IMR-90 (cell line): Measurements from ENCODE around the gene IL34. TPM values are rescaled to one million over a fixed set of nuclear protein-coding genes. Genes with fewer than 3 reads are reported as not detected.

Experiments
- ATAC-seq: fragments of 200-7000 bp; cut with Tn5 transposase; 2 replicates; pipeline ENCODE4 v1.9.1; 2020; ENCODE audit warnings: low read depth, mild to moderate bottlenecking, moderate library complexity
- BruUV-seq: library from RNA; stranded (reverse); fragments of 400-500 nt; replicated peaks from 2 replicates; lab custom pipeline; 2021; lab: Mats Ljungman, UMichigan
- CTCF ChIA-PET: fragments of 300-600 bp; formaldehyde crosslinking; extraction: SDS; loops from one replicate; lab custom pipeline; 2021; ENCODE audit warnings: antibody characterized with exemption; lab: Yijun Ruan, JAX
- POLR2A ChIA-PET: fragments of 300-600 bp; sonication (Branson Sonifier 250); formaldehyde crosslinking; loops from one replicate; lab custom pipeline; 2022; ENCODE audit warnings: antibody characterized with exemption; ENCODE audit not compliant: unreplicated experiment; lab: Charles Lee
- DNase-seq: peaks from one replicate; pipeline ENCODE4 v3.0.0; 2013
- H2AFZ ChIP-seq: replicated peaks from 2 replicates; pipeline ENCODE3; 2013; ENCODE audit warnings: low read length, mild to moderate bottlenecking; ENCODE audit not compliant: poor library complexity
- H2AK5ac ChIP-seq: 2 replicates; pipeline ENCODE4 v1.6.1; 2013; ENCODE audit warnings: low read depth, low read length, inconsistent platforms
- H2AK9ac ChIP-seq: replicated peaks from 2 replicates; pipeline ENCODE3; 2013; ENCODE audit warnings: mild to moderate bottlenecking, low read depth, low read length, moderate library complexity; ENCODE audit not compliant: poor library complexity
- H2BK120ac ChIP-seq: 2 replicates; pipeline ENCODE4 v1.6.1; 2013; ENCODE audit warnings: low read depth, low read length, inconsistent platforms
- H2BK15ac ChIP-seq: 3 replicates; pipeline ENCODE4 v1.6.1; 2013; ENCODE audit warnings: low read depth, low read length, inconsistent platforms
- H2BK20ac ChIP-seq: 2 replicates; pipeline ENCODE4 v1.6.1; 2013; ENCODE audit warnings: low read depth, mild to moderate bottlenecking, inconsistent platforms, low read length, moderate library complexity
- H2BK5ac ChIP-seq: 2 replicates; pipeline ENCODE4 v1.6.1; 2013; ENCODE audit warnings: mild to moderate bottlenecking, low read depth, low read length, inconsistent platforms; ENCODE audit not compliant: poor library complexity, severe bottlenecking
- H3K14ac ChIP-seq: replicated peaks from 2 replicates; pipeline ENCODE4 v1.6.1; 2013; ENCODE audit warnings: low read depth, low read length, inconsistent platforms
- H3K18ac ChIP-seq: 2 replicates; pipeline ENCODE4 v1.6.1; 2013; ENCODE audit warnings: low read depth, low read length, control low read depth
- H3K23ac ChIP-seq: 2 replicates; pipeline ENCODE4 v1.6.1; 2013; ENCODE audit warnings: low read depth, low read length, inconsistent platforms
- H3K27ac ChIP-seq: 2 replicates; pipeline ENCODE4 v1.5.1; 2013; ENCODE audit warnings: mild to moderate bottlenecking, control low read depth, low read length; ENCODE audit not compliant: insufficient read depth
- H3K27me3 ChIP-seq: 2 replicates; pipeline ENCODE4 v1.6.1; 2013; ENCODE audit warnings: low read length; ENCODE audit not compliant: control insufficient read depth, insufficient read depth
- H3K36me3 ChIP-seq: 2 replicates; pipeline ENCODE4 v1.6.1; 2013; ENCODE audit warnings: low read length, mixed read lengths; ENCODE audit not compliant: control insufficient read depth, insufficient read depth
- H3K4ac ChIP-seq: 2 replicates; pipeline ENCODE4 v1.6.1; 2013; ENCODE audit warnings: low read depth, low read length, inconsistent platforms
- H3K4me1 ChIP-seq: 2 replicates; pipeline ENCODE4 v1.6.1; 2013; ENCODE audit warnings: low read length, mixed read lengths; ENCODE audit not compliant: control insufficient read depth, insufficient read depth
- H3K4me2 ChIP-seq: 2 replicates; pipeline ENCODE4 v1.6.1; 2013; ENCODE audit warnings: low read depth, mild to moderate bottlenecking, control low read depth, low read length, moderate library complexity
- H3K4me3 ChIP-seq: 2 replicates; pipeline ENCODE4 v1.5.1; 2013; ENCODE audit warnings: low read depth, mild to moderate bottlenecking, control low read depth, low read length, moderate library complexity; ENCODE audit not compliant: insufficient read depth
- H3K56ac ChIP-seq: 2 replicates; pipeline ENCODE4 v1.6.1; 2013; ENCODE audit warnings: low read length, inconsistent platforms; ENCODE audit not compliant: insufficient read depth; ENCODE audit errors: extremely low read depth
- H3K79me1 ChIP-seq, 2 experiments: 2 replicates each; pipeline ENCODE4 v1.6.1; 2013; ENCODE audit warnings: low read length in 2 of 2, inconsistent platforms in 1 of 2, low read depth in 1 of 2
- H3K9ac ChIP-seq: 2 replicates; pipeline ENCODE4 v1.6.1; 2013; ENCODE audit warnings: low read depth, low read length, control low read depth
- H3K9me1 ChIP-seq: 2 replicates; pipeline ENCODE4 v1.6.1; 2013; ENCODE audit warnings: low read length, inconsistent platforms; ENCODE audit not compliant: insufficient read depth
- H3K9me3 ChIP-seq: 2 replicates; pipeline ENCODE4 v1.6.1; 2013; ENCODE audit warnings: low read length; ENCODE audit not compliant: control insufficient read depth, insufficient read depth
- H4K20me1 ChIP-seq: 2 replicates; pipeline ENCODE4 v1.6.1; 2013; ENCODE audit warnings: low read length, inconsistent platforms; ENCODE audit not compliant: insufficient read depth
- H4K5ac ChIP-seq: 2 replicates; pipeline ENCODE4 v1.6.1; 2013; ENCODE audit warnings: mild to moderate bottlenecking, low read depth, low read length, control low read depth
- H4K8ac ChIP-seq, 2 experiments: 2 replicates each; pipeline ENCODE4 v1.6.1; 2013; ENCODE audit warnings: low read depth in 2 of 2, low read length in 2 of 2, control low read depth in 1 of 2, inconsistent platforms in 1 of 2
- H4K91ac ChIP-seq: 2 replicates; pipeline ENCODE4 v1.6.1; 2013; ENCODE audit warnings: low read depth, low read length, inconsistent platforms; ENCODE audit not compliant: insufficient read depth
- CHD1 ChIP-seq: IDR thresholded peaks from 2 replicates; pipeline ENCODE4 v1.6.1; 2012; ENCODE audit warnings: low read depth, low read length, improper control_type of control experiment
- FOS ChIP-seq: fragments of 150-350 bp; IDR thresholded peaks from 2 replicates; pipeline ENCODE4 v1.6.1; 2016; ENCODE audit warnings: low read depth, low read length
- MXI1 ChIP-seq: IDR thresholded peaks from 2 replicates; pipeline ENCODE4 v1.6.1; 2012; ENCODE audit warnings: low read depth, mild to moderate bottlenecking, low read length, moderate library complexity, borderline replicate concordance
- NFE2L2 ChIP-seq: fragments of 150-350 bp; IDR thresholded peaks from 2 replicates; pipeline ENCODE4 v1.6.1; 2016; ENCODE audit warnings: low read depth, mild to moderate bottlenecking, low read length
- POLR2A ChIP-seq: IDR thresholded peaks from 2 replicates; pipeline ENCODE4 v1.6.1; 2012; ENCODE audit warnings: mild to moderate bottlenecking, low read depth, low read length
- RAD21 ChIP-seq: IDR thresholded peaks from 2 replicates; pipeline ENCODE4 v1.6.1; 2012; ENCODE audit warnings: low read length, improper control_type of control experiment
- RCOR1 ChIP-seq: IDR thresholded peaks from 2 replicates; pipeline ENCODE4 v1.6.1; 2012; ENCODE audit warnings: mild to moderate bottlenecking, low read length, improper control_type of control experiment; ENCODE audit not compliant: insufficient replicate concordance
- RFX5 ChIP-seq: IDR thresholded peaks from 2 replicates; pipeline ENCODE4 v1.8.0; 2012; ENCODE audit warnings: low read depth, mild to moderate bottlenecking, low read length, moderate library complexity
- SMC3 ChIP-seq: fragments of 150-350 bp; IDR thresholded peaks from 2 replicates; pipeline ENCODE4 v1.6.1; 2016; ENCODE audit warnings: low read depth, mild to moderate bottlenecking, antibody characterized with exemption, low read length, moderate library complexity
- WGBS, 2 experiments: methylation state at CpG; one replicate each; pipeline versions ENCODE4 v1.1.5 to v1.1.7; 2013; ENCODE audit warnings: missing lambda C conversion rate in 2 of 2; ENCODE audit not compliant: insufficient read length in 1 of 2; ENCODE audit errors: extremely low coverage in 2 of 2; 5-methylcytosine and 5-hydroxymethylcytosine counted together
- dilution Hi-C: fragments of 300-500 bp; cut with HindIII; formaldehyde crosslinking; loops from one replicate; pipeline ENCODE4 v1.14.3; 2018; ENCODE audit warnings: low sequenced_read_pairs; ENCODE audit not compliant: unreplicated experiment
- in situ Hi-C: fragments of 300-500 bp; cut with MboI; formaldehyde crosslinking; loops from 3 replicates; pipeline ENCODE4 v1.14.3; 2019; ENCODE audit warnings: low sequenced_read_pairs, inconsistent platforms, mixed read lengths
- intact Hi-C: fragments of 100-400 bp; cut with micrococcal nuclease; formaldehyde crosslinking; loops from 2 replicates; pipeline ENCODE4 v1.10.0; 2022
- polyA plus RNA-seq, 3 experiments: library from polyadenylated mRNA; depleted of rRNA; stranded (reverse); fragments of >200 nt; gene quantifications; 2 replicates each; pipeline ENCODE4 v1.2.3, GENCODE V29; 2012; ENCODE audit warnings: low replicate concordance in 1 of 3
- total RNA-seq: library from RNA; depleted of rRNA; stranded (reverse); fragments of >200 nt; gene quantifications from 2 replicates; pipeline ENCODE4 v1.2.3, GENCODE V29; 2012
- TF ChIP-seq, protein P1 (sequence below): fragments of 150-350 bp; IDR thresholded peaks from 2 replicates; pipeline ENCODE4 v1.6.1; 2017; ENCODE audit warnings: mild to moderate bottlenecking, antibody characterized with exemption, low read length, low read depth
- TF ChIP-seq, protein P2 (sequence below): conservative IDR thresholded peaks from 2 replicates; pipeline ENCODE4 v1.5.1; 2012; ENCODE audit warnings: mild to moderate bottlenecking, low read depth, low read length, improper control_type of control experiment

Gene IL34
- total and polyA plus RNA-seq, 2 of the 4 experiments (the other 2 are of a cell fraction): 1.3 to 2.5 TPM

DNA sequence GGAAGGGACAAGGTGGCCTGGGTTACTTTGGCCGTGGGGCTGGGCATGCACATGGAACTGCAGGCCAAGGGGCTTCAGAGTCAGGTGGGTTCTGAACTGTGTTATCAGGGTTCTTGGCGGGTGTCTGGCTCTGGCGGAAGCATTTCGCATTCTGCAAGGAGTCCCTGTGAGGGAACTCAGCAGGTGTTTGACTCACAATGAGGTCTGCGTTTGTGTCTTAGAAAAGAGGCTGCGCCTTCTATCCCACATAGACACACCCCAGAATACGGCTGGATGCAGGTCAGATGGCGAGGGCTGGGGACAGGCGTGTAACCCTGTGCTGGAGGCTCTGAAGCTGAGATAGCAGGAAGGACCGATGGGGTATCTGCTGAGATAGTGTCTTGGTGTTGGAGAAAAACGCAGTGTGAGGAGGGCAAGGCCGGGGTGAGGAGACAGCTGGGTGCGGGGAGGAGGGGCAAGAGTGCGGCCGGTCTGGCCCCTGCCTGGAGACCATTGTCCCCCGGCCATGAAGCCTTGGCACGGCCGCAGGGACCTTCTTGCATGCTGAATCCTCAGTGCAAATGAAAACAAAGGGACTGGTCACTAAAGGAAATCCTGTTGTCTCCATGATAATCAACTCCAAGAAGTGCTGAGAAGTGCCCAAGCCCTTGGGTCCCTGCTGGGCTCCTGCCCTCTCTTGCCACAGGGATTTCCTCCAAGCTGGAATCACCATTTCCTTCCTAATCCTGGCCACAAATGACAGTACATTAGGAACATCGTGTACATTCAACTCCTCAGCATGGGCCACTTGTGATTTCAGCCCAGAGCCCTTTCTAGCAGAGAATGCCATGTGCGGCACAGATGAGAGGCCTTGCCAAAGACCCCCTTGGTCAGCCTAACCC, 62.2 kb downstream of the IL34 start (continued):
- TF ChIP-seq, protein P1, sequence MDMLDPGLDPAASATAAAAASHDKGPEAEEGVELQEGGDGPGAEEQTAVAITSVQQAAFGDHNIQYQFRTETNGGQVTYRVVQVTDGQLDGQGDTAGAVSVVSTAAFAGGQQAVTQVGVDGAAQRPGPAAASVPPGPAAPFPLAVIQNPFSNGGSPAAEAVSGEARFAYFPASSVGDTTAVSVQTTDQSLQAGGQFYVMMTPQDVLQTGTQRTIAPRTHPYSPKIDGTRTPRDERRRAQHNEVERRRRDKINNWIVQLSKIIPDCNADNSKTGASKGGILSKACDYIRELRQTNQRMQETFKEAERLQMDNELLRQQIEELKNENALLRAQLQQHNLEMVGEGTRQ: no peak

DNA sequence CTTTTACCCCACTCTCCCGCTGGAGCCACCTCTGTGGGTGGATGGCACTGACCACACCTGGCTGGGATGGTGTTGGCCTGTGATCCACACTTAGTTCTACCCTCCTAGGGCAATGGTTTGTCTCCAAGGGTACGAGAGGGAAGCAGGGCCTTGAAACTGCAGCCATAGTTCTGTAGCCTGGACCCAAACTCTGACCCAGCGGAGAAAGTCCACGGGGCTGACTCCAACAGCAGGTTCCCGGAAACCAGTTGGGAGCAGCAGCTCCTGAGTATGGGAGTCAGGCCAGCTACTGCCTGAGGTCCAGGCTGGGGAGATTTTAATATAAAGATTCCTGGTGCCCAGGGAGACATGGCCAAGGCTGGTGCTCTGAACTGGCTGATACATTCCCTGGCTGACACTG, 63.1 kb downstream of the IL34 start:
- Histone ChIP-seq H3K23ac (no peak overlapping the region), H3K18ac (no peak overlapping the region), H4K5ac (no peak overlapping the region), H2AFZ (no peak overlapping the region), H3K36me3 (no peaks in the 10 kb centered on the region), H3K4me3 (no peak overlapping the region), H2BK15ac (no peak overlapping the region), H3K9me1 (peaks cover 54% of the 10 kb centered on the region), H3K27ac (no peak overlapping the region), H3K27me3 (no peaks in the 10 kb centered on the region), H3K9me3 (no peaks in the 10 kb centered on the region), H2AK5ac (no peak overlapping the region), H3K14ac (no peak overlapping the region), H4K91ac (peak overlapping the region; percentile 33; the same call in 1 of the 2 replicates), H2BK20ac (peak overlapping the region; percentile 69), H3K4me1 (peaks cover 41% of the 10 kb centered on the region), H3K4me2 (no peak overlapping the region), H4K8ac (no peak overlapping the region), H2AK9ac (no peak overlapping the region), H4K20me1 (no peaks in the 10 kb centered on the region), H3K9ac (no peak overlapping the region), H2BK120ac (peak overlapping the region; percentile 14; the same call in 1 of the 2 replicates), H2BK5ac (no peak overlapping the region), H3K4ac (no peak overlapping the region), H3K79me1 (peaks cover 9 to 61% of the 10 kb centered on the region in 2 experiments), H3K56ac (no peak overlapping the region)
- intact Hi-C loops (no loop called here), dilution Hi-C loops (no loop called here), in situ Hi-C loops (no loop called here)
- DNase-seq (no peak), ATAC-seq (no peak)
- POLR2A ChIA-PET: no interaction called here
- TF ChIP-seq FOS (no peak), SMC3 (no peak), POLR2A (no peak), CHD1 (no peak), RFX5 (no peak), RCOR1 (no peak), RAD21 (no peak), NFE2L2 (no peak), MXI1 (no peak)
- TF ChIP-seq, protein P2, sequence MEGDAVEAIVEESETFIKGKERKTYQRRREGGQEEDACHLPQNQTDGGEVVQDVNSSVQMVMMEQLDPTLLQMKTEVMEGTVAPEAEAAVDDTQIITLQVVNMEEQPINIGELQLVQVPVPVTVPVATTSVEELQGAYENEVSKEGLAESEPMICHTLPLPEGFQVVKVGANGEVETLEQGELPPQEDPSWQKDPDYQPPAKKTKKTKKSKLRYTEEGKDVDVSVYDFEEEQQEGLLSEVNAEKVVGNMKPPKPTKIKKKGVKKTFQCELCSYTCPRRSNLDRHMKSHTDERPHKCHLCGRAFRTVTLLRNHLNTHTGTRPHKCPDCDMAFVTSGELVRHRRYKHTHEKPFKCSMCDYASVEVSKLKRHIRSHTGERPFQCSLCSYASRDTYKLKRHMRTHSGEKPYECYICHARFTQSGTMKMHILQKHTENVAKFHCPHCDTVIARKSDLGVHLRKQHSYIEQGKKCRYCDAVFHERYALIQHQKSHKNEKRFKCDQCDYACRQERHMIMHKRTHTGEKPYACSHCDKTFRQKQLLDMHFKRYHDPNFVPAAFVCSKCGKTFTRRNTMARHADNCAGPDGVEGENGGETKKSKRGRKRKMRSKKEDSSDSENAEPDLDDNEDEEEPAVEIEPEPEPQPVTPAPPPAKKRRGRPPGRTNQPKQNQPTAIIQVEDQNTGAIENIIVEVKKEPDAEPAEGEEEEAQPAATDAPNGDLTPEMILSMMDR: no peak
- TF ChIP-seq, protein P1: no peak
- no CpG with 5 or more reads among the region's 5 CpGs for WGBS, 2 experiments
- no TSS peak for BruUV-seq
- CTCF ChIA-PET: no interaction called here
